ENCODE results near the gene DBNL. TPM values are rescaled to one million over a fixed set of nuclear protein-coding genes. Genes with fewer than 3 reads are reported as not detected.

Gene DBNL
- total and polyA plus RNA-seq, 4 donors, result 26.1 to 60.2 (median 41.5) TPM

GRCh38 chr7:44043902-44044301 is 600 bp upstream of the DBNL start:
- peak overlapping the region; percentile 88 to 91 for H3K27ac ChIP-seq (ENCODE audit: low read depth in 1 of 2, low read length in 2 of 2)
- H3K36me3 ChIP-seq (ENCODE audit: control insufficient read depth in 4 of 4, insufficient read depth in 3 of 4, low read depth in 1 of 4, low read length in 3 of 4), result peaks cover 0 to 5% (median 1%) of the 10 kb centered on the region in 4 donors
- H3K4me3 ChIP-seq (ENCODE audit: low read depth in 1 of 3, low read length in 3 of 3), result peak overlapping the region; percentile 74 to 96 (median 87)
- no peaks in the 10 kb centered on the region for H3K27me3 ChIP-seq (ENCODE audit: control insufficient read depth in 4 of 4, insufficient read depth in 4 of 4, low read length in 3 of 4)
- H3K9ac ChIP-seq (ENCODE audit: low read depth in 1 of 2, low read length in 2 of 2), result peak overlapping the region; percentile 95 to 97
- no peaks in the 10 kb centered on the region for H3K9me3 ChIP-seq (ENCODE audit: control insufficient read depth in 4 of 4, low read length in 3 of 4)
- TF ChIP-seq RXRA (IDR thresholded peaks at IDR 0.05) (no peak), ZBTB33 (IDR thresholded peaks at IDR 0.05) (no peak), HNF4G (IDR thresholded peaks at IDR 0.05) (no peak), EGR1 (IDR thresholded peaks at IDR 0.05; ENCODE audit: low read depth in 2 of 2) (no peak), RAD21 (IDR thresholded peaks at IDR 0.05) (no peak), ATF3 (IDR thresholded peaks at IDR 0.05) (no peak), SP1 (IDR thresholded peaks at IDR 0.05) (no peak), GABPA (IDR thresholded peaks at IDR 0.05 in 1 of 2, conservative IDR thresholded peaks at IDR 0.05 in 1 of 2) (no peak), MAX (IDR thresholded peaks at IDR 0.05) (no peak), TAF1 (conservative IDR thresholded peaks at IDR 0.05) (no peak), YY1 (IDR thresholded peaks at IDR 0.05) (no peak), FOXA1 (IDR thresholded peaks at IDR 0.05) (no peak), NR2F2 (IDR thresholded peaks at IDR 0.05) (no peak), HNF4A (conservative IDR thresholded peaks at IDR 0.05) (no peak), REST (IDR thresholded peaks at IDR 0.05) (no peak)
- DNase-seq (ENCODE audit: low spot score), result no peak
- H3K4me1 ChIP-seq (ENCODE audit: control insufficient read depth in 4 of 4, insufficient read depth in 4 of 4, low read length in 3 of 4), result peaks cover 12 to 31% (median 23%) of the 10 kb centered on the region in 4 donors
- WGBS, result 21% methylated on average over 8 of the region's 8 CpGs

- Histone ChIP-seq H3K36me3 (ENCODE audit: control insufficient read depth in 4 of 4, insufficient read depth in 3 of 4, low read depth in 1 of 4, low read length in 3 of 4) (peaks cover 0 to 8% (median 5%) of the 10 kb centered on the region in 4 donors), H3K27ac (ENCODE audit: low read depth in 1 of 2, low read length in 2 of 2) (peak overlapping the region; percentile 88 to 91), H3K4me3 (ENCODE audit: low read depth in 1 of 3, low read length in 3 of 3) (peak overlapping the region; percentile 74 to 96 (median 87)), H3K9me3 (ENCODE audit: control insufficient read depth in 4 of 4, low read length in 3 of 4) (no peaks in the 10 kb centered on the region), H3K4me1 (ENCODE audit: control insufficient read depth in 4 of 4, insufficient read depth in 4 of 4, low read length in 3 of 4) (peaks cover 12 to 31% (median 23%) of the 10 kb centered on the region in 4 donors), H3K9ac (ENCODE audit: low read depth in 1 of 2, low read length in 2 of 2) (peak overlapping the region; percentile 77 to 95), H3K27me3 (ENCODE audit: control insufficient read depth in 4 of 4, insufficient read depth in 4 of 4, low read length in 3 of 4) (no peaks in the 10 kb centered on the region)
- TF ChIP-seq EGR1 (IDR thresholded peaks at IDR 0.05; ENCODE audit: low read depth in 2 of 2) (no peak), HNF4A (conservative IDR thresholded peaks at IDR 0.05) (no peak), JUND (IDR thresholded peaks at IDR 0.05) (no peak), SP1 (IDR thresholded peaks at IDR 0.05) (no peak), NR2F2 (IDR thresholded peaks at IDR 0.05) (no peak), ATF3 (IDR thresholded peaks at IDR 0.05) (no peak)
- 31% methylated on average over 15 of the region's 15 CpGs for WGBS
- no peak for DNase-seq (ENCODE audit: low spot score)
Observed at GRCh38 chr7:44045226-44046014, 918 bp downstream of the DBNL start.

Measured in liver (tissue), 9 donors.